MM.1S (cell line): ENCODE results near the gene PSME3.

ENCODE experiments used
- EZH2 ChIP-seq: fragments of 300-600 bp; sonication (generic); optimal IDR thresholded peaks from 2 replicates; pipeline ENCODE3; 2017; ENCODE audit warnings: low read depth, mild to moderate bottlenecking, antibody characterized with exemption, low read length, mixed read lengths
- TF ChIP-seq, protein P1 (sequence below): fragments of 300-600 bp; sonication (generic); IDR thresholded peaks from 2 replicates; pipeline ENCODE4 v1.5.1; 2016; ENCODE audit warnings: antibody characterized with exemption, low read length, mixed read lengths

DNA sequence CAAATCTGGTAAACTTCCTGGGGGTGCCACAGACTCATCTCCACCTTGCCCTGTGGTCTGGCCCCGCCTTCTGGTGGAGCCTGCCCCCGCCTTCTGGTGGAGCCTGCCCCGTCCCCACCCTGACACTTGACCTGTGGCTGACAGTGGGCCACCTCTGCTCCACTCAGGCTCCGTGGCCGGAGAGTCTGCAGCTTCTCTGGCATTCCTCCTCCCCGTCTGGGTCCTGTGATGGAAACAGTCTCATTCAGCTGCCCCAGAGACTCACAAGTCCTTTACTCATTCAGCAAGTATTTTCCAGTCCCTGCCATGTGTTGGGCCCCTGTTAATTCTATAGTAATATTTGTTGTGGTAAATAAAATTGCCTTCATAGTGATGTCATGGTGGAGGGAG is 46.4 kb downstream of the PSME3 start:
- no peak for TF ChIP-seq EZH2
- TF ChIP-seq, protein P1, sequence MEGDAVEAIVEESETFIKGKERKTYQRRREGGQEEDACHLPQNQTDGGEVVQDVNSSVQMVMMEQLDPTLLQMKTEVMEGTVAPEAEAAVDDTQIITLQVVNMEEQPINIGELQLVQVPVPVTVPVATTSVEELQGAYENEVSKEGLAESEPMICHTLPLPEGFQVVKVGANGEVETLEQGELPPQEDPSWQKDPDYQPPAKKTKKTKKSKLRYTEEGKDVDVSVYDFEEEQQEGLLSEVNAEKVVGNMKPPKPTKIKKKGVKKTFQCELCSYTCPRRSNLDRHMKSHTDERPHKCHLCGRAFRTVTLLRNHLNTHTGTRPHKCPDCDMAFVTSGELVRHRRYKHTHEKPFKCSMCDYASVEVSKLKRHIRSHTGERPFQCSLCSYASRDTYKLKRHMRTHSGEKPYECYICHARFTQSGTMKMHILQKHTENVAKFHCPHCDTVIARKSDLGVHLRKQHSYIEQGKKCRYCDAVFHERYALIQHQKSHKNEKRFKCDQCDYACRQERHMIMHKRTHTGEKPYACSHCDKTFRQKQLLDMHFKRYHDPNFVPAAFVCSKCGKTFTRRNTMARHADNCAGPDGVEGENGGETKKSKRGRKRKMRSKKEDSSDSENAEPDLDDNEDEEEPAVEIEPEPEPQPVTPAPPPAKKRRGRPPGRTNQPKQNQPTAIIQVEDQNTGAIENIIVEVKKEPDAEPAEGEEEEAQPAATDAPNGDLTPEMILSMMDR = no peak
